C4-2B (cell line): ENCODE results near the gene CIB1.

Experiments used
- H3K27ac ChIP-seq: fragments of 450-650 bp; 2 replicates; pipeline ENCODE4 v1.5.1; 2017
- CTCF ChIP-seq: fragments of 450-650 bp; conservative IDR thresholded peaks from 2 replicates; pipeline ENCODE4 v1.5.1; 2017; ENCODE audit warnings: mild to moderate bottlenecking
- ZFX ChIP-seq: fragments of 450-650 bp; IDR thresholded peaks from 2 replicates; pipeline ENCODE4 v1.6.1; 2017

The CIB1 gene

GRCh38 chr15:90212221-90213098 lies 21.3 kb downstream of the CIB1 start:
- TF ChIP-seq CTCF (no peak), ZFX (no peak)

GRCh38 chr15:90211440-90212143 lies 22.1 kb downstream of the CIB1 start:
- H3K27ac ChIP-seq, result peak overlapping the region; percentile 4

More at GRCh38 chr15:90212221-90213098, 21.3 kb downstream of the CIB1 start:
- peak overlapping the region; percentile 40; the same call in 1 of the 2 replicates for H3K27ac ChIP-seq

GRCh38 chr15:90211009-90211408 lies 22.7 kb downstream of the CIB1 start:
- TF ChIP-seq ZFX (no peak), CTCF (no peak)
- peak overlapping the region; percentile 4; the same call in 1 of the 2 replicates for H3K27ac ChIP-seq

More at GRCh38 chr15:90211440-90212143, 22.1 kb downstream of the CIB1 start:
- TF ChIP-seq CTCF, result no peak
- TF ChIP-seq ZFX, result no peak

GRCh38 chr15:90210593-90210992 lies 23.1 kb downstream of the CIB1 start:
- no peak overlapping the region for H3K27ac ChIP-seq
- TF ChIP-seq CTCF (no peak), ZFX (no peak)

- no peak overlapping the region for H3K27ac ChIP-seq
- no peak for TF ChIP-seq CTCF
- no peak for TF ChIP-seq ZFX
Observed at GRCh38 chr15:90209591-90209990, 24.1 kb downstream of the CIB1 start.

- TF ChIP-seq CTCF (no peak), ZFX (no peak)
- no peak overlapping the region for H3K27ac ChIP-seq
Observed at GRCh38 chr15:90208356-90208755, 25.4 kb downstream of the CIB1 start.

- H3K27ac ChIP-seq, result no peak overlapping the region
- TF ChIP-seq ZFX, result no peak
- no peak for TF ChIP-seq CTCF
Observed at GRCh38 chr15:90207252-90207651, 26.5 kb downstream of the CIB1 start.
